ENCODE data around the gene SMIM36. TPM values are rescaled to one million over a fixed set of nuclear protein-coding genes. Genes with fewer than 3 reads are reported as not detected.

Gene SMIM36
- total RNA-seq, 1 experiment from 2014 or later, result not detected

- CTCF ChIA-PET, result no interaction called here
These were observed 97.3 kb downstream of the SMIM36 start for GRCh38 chr17:55413825-55414489.

GRCh38 chr17:55411463-55411855 lies 99.8 kb downstream of the SMIM36 start:
- Mint-ChIP-seq H3K36me3 (peaks cover 57% of the 10 kb centered on the region), H3K27ac (no peak overlapping the region), H3K27me3 (ENCODE audit: low read depth) (no peaks in the 10 kb centered on the region), H3K4me3 (no peak overlapping the region), H3K4me1 (peaks cover 5% of the 10 kb centered on the region), H3K9me3 (no peaks in the 10 kb centered on the region)
- ATAC-seq (no peak), DNase-seq (ENCODE audit: low spot score) (no peak)
- TF ChIP-seq MLX (CRISPR knock-in tag; IDR thresholded peaks at IDR 0.05) (no peak), SMAD3 (CRISPR knock-in tag; IDR thresholded peaks at IDR 0.05; ENCODE audit: borderline replicate concordance) (no peak), ZNF532 (CRISPR knock-in tag; IDR thresholded peaks at IDR 0.05; ENCODE audit: borderline replicate concordance) (no peak), ELF4 (CRISPR knock-in tag; IDR thresholded peaks at IDR 0.05; ENCODE audit: low read depth) (no peak), ZNF121 (CRISPR knock-in tag; IDR thresholded peaks at IDR 0.05) (no peak), PRRX2 (CRISPR knock-in tag; IDR thresholded peaks at IDR 0.05) (no peak), ESRRA (CRISPR knock-in tag; IDR thresholded peaks at IDR 0.05; ENCODE audit: borderline replicate concordance) (no peak)
- POLR2A ChIA-PET, result no interaction called here
- CTCF ChIA-PET, result no interaction called here

More at GRCh38 chr17:55413825-55414489, 97.3 kb downstream of the SMIM36 start:
- DNase-seq (ENCODE audit: low spot score), result no peak
- Mint-ChIP-seq H3K27ac (no peak overlapping the region), H3K4me3 (no peak overlapping the region), H3K36me3 (peaks cover 47% of the 10 kb centered on the region), H3K27me3 (ENCODE audit: low read depth) (no peaks in the 10 kb centered on the region), H3K9me3 (no peaks in the 10 kb centered on the region), H3K4me1 (peaks cover 13% of the 10 kb centered on the region)
- TF ChIP-seq GABPB1 (CRISPR knock-in tag; IDR thresholded peaks at IDR 0.05) (0 out of 2 replicates have a peak, but pooled peaks have one; percentile 11), ZNF532 (CRISPR knock-in tag; IDR thresholded peaks at IDR 0.05; ENCODE audit: borderline replicate concordance) (no peak), AFF4 (CRISPR knock-in tag; IDR thresholded peaks at IDR 0.05; ENCODE audit: borderline replicate concordance) (no peak)
- POLR2A ChIA-PET, result no interaction called here
- ATAC-seq, result no peak
